B cell (primary cell): ENCODE measurements around the gene ORAI3. TPM values are rescaled to one million over a fixed set of nuclear protein-coding genes. Genes with fewer than 3 reads are reported as not detected.

Experiments
- ATAC-seq: fragments of 200-7000 bp; cut with Tn5 transposase; one replicate; pipeline ENCODE4 v1.10.0; 2021; ENCODE audit warnings: low read depth, mild to moderate bottlenecking, moderate number of reproducible peaks, moderate library complexity
- CTCF ChIA-PET: fragments of 350-600 bp; sonication (Branson Sonifier 250); formaldehyde crosslinking; loops from one replicate; lab custom pipeline; 2021; ENCODE audit warnings: antibody characterized with exemption, inconsistent platforms; lab: Charles Lee
- POLR2A ChIA-PET: fragments of 350-600 bp; sonication (Branson Sonifier 250); formaldehyde crosslinking; loops from one replicate; lab custom pipeline; 2021; ENCODE audit warnings: antibody characterized with exemption; lab: Charles Lee
- DNase-seq: peaks from one replicate; pipeline ENCODE4 v3.0.0; 2013
- H2AFZ ChIP-seq: 2 replicates; pipeline ENCODE4 v1.6.1; 2012; ENCODE audit warnings: mild to moderate bottlenecking, low read depth, low read length; ENCODE audit not compliant: insufficient read depth, poor library complexity, severe bottlenecking
- H3K27ac ChIP-seq, 2 donors: 1 replicate in 1 of 2; 2 replicates in 1 of 2; pipeline ENCODE4 v1.5.1; 2012 to 2013; ENCODE audit warnings: low read length in 2 of 2, mild to moderate bottlenecking in 2 of 2, moderate library complexity in 1 of 2
- H3K27me3 ChIP-seq, 4 experiments: fragments of 200-600 bp in 1 of 4; sonication (generic) in 1 of 4; replicated peaks in 1 of 4; 1 replicate in 2 of 4; 2 replicates in 2 of 4; pipeline versions ENCODE4 v1.6.1 to v1.7.0; 2013 to 2016; ENCODE audit warnings: low read length in 3 of 4, mild to moderate bottlenecking in 2 of 4, mixed read lengths in 1 of 4, moderate library complexity in 1 of 4; ENCODE audit not compliant: insufficient read depth in 4 of 4, control insufficient read depth in 3 of 4; ENCODE audit errors: control extremely low read depth in 1 of 4
- H3K36me3 ChIP-seq, 2 experiments: replicated peaks in 1 of 2; 1 replicate in 1 of 2; 2 replicates in 1 of 2; pipeline versions ENCODE4 v1.6.1 to v1.7.1; 2013; ENCODE audit warnings: low read length in 1 of 2; ENCODE audit not compliant: insufficient read depth in 2 of 2, control insufficient read depth in 1 of 2; ENCODE audit errors: control extremely low read depth in 1 of 2, extremely low read depth in 1 of 2
- H3K4me1 ChIP-seq, 2 donors: fragments of 200-600 bp in 1 of 2; sonication (generic) in 1 of 2; 1 replicate in 1 of 2; 2 replicates in 1 of 2; pipeline versions ENCODE4 v1.5.1 to v1.6.1; 2013 to 2017; ENCODE audit warnings: low read length in 2 of 2; ENCODE audit not compliant: control insufficient read depth in 2 of 2, insufficient read depth in 2 of 2
- H3K4me2 ChIP-seq: replicated peaks from 2 replicates; pipeline ENCODE3; 2012; ENCODE audit warnings: mild to moderate bottlenecking, low read depth, low read length; ENCODE audit not compliant: poor library complexity, severe bottlenecking
- H3K4me3 ChIP-seq, 5 experiments: fragments of 200-600 bp in 1 of 5; sonication (generic) in 1 of 5; 1 replicate in 3 of 5; 2 replicates in 2 of 5; pipeline versions ENCODE4 v1.5.1 to v1.7.0; 2011 to 2016; ENCODE audit warnings: low read length in 4 of 5, mild to moderate bottlenecking in 4 of 5, low read depth in 2 of 5, control low read depth in 1 of 5, moderate library complexity in 1 of 5; ENCODE audit not compliant: insufficient read depth in 1 of 5; ENCODE audit errors: control extremely low read depth in 1 of 5, extremely low read depth in 1 of 5
- H3K79me2 ChIP-seq: fragments of 200-600 bp; sonication (generic); one replicate; pipeline ENCODE4 v1.6.0; 2016; ENCODE audit warnings: low read length; ENCODE audit not compliant: control insufficient read depth, insufficient read depth
- H3K9ac ChIP-seq: fragments of 200-600 bp; sonication (generic); 2 replicates; pipeline ENCODE4 v1.6.1; 2017; ENCODE audit warnings: mild to moderate bottlenecking, low read length, moderate library complexity
- H3K9me3 ChIP-seq, 3 donors: one replicate each; pipeline versions ENCODE4 v1.6.1 to v1.7.1; 2013; ENCODE audit warnings: low read length in 2 of 3; ENCODE audit not compliant: control insufficient read depth in 2 of 3, insufficient read depth in 1 of 3; ENCODE audit errors: control extremely low read depth in 1 of 3
- H4K20me1 ChIP-seq: 2 replicates; pipeline ENCODE4 v1.6.0; 2012; ENCODE audit warnings: mild to moderate bottlenecking, low read length; ENCODE audit not compliant: insufficient read depth, control insufficient read depth, poor library complexity, severe bottlenecking
- H3K27ac Mint-ChIP-seq: one replicate; pipeline ENCODE4 v1.8.0; 2021; ENCODE audit warnings: mixed read lengths
- H3K27me3 Mint-ChIP-seq: one replicate; pipeline ENCODE4 v1.8.0; 2021; ENCODE audit warnings: mixed read lengths
- H3K4me1 Mint-ChIP-seq: one replicate; pipeline ENCODE4 v1.8.0; 2021; ENCODE audit warnings: mixed read lengths
- H3K4me3 Mint-ChIP-seq: one replicate; pipeline ENCODE4 v1.8.0; 2021; ENCODE audit warnings: mixed read lengths
- H3K9me3 Mint-ChIP-seq: one replicate; pipeline ENCODE4 v1.8.0; 2022; ENCODE audit warnings: mixed read lengths; ENCODE audit not compliant: insufficient read depth
- EZH2 ChIP-seq: IDR thresholded peaks from 2 replicates; pipeline ENCODE4 v1.6.1; 2012; ENCODE audit warnings: borderline replicate concordance, low read depth, mild to moderate bottlenecking, moderate library complexity, low read length; ENCODE audit not compliant: insufficient read depth, poor library complexity, severe bottlenecking
- WGBS: methylation state at CpG from one replicate; pipeline ENCODE4 v1.1.5; 2013; ENCODE audit warnings: missing lambda C conversion rate; ENCODE audit not compliant: insufficient coverage; 5-methylcytosine and 5-hydroxymethylcytosine counted together
- intact Hi-C: fragments of 100-400 bp; cut with micrococcal nuclease; formaldehyde crosslinking; loops from one replicate; pipeline ENCODE4 v1.10.0; 2022
- polyA plus RNA-seq: library from polyadenylated mRNA; depleted of rRNA; stranded (reverse); fragments of >200 nt; gene quantifications from 2 replicates; pipeline ENCODE4 v1.2.3, GENCODE V29; 2012
- total RNA-seq, 2 donors: library from RNA; stranded (reverse); fragments of 120-200 nt in 1 of 2; gene quantifications; 1 replicate in 1 of 2; 2 replicates in 1 of 2; pipeline versions ENCODE4 v1.2.3 to v1.2.4, GENCODE V29; 2013 to 2022
- TF ChIP-seq, protein P1 (sequence below): fragments of 200-600 bp; IDR thresholded peaks from one replicate; pipeline ENCODE4 v1.8.0; 2022; ENCODE audit warnings: antibody characterized with exemption, mild to moderate bottlenecking

The ORAI3 gene
- total and polyA plus RNA-seq, 2 donors (not counting 1 experiment from before 2014, with no cell fraction given): 32.2 to 51.8 TPM

DNA sequence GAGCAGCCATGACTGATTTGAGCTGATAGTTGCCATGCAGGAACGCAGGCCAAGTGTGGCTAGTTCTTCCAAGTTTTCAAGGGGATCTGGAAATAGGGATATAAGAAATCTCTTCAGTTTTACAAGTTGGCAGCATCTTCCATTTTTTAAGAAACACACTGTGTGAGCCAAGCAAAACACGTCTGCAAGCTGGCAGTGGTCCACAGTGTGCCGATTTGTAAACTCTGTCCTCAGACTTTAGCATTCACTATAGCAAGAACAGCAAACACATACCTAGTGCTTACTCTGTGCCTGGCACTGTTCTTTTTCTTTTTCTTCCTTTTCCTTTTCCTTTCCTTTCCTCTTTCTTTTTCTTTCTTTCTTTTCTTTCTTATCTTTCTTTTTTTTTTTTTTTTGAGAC, 2.9 kb downstream of the ORAI3 start:
- Mint-ChIP-seq H3K4me1 (peaks cover 32% of the 10 kb centered on the region), H3K27ac (no peak overlapping the region), H3K9me3 (no peaks in the 10 kb centered on the region), H3K27me3 (no peaks in the 10 kb centered on the region), H3K4me3 (no peak overlapping the region)
- CTCF ChIA-PET: interaction anchor here (0.6 to 0.7 kb wide), 2 partner anchors 10 to 222 kb away, joined by 3 read pairs; no protein-coding TSS in a partner anchor
- no peak overlapping the region for H3K4me3 ChIP-seq
- H3K4me1 ChIP-seq: peaks cover 17 to 41% of the 10 kb centered on the region in 2 donors
- peaks cover 38% of the 10 kb centered on the region for H3K79me2 ChIP-seq
- H4K20me1 ChIP-seq: peaks cover 38% of the 10 kb centered on the region
- no peak overlapping the region for H3K27ac ChIP-seq
- H2AFZ ChIP-seq: no peak overlapping the region
- POLR2A ChIA-PET: no interaction called here
- intact Hi-C loops: no loop called here
- WGBS: 100% methylated on average over 2 of the region's 3 CpGs
- peaks cover 0 to 6% of the 10 kb centered on the region in 2 experiments for H3K36me3 ChIP-seq
- ATAC-seq (no peak), DNase-seq (no peak)
- H3K27me3 ChIP-seq: no peaks in the 10 kb centered on the region
- peaks cover 0 to 4% (median 0%) of the 10 kb centered on the region in 3 donors for H3K9me3 ChIP-seq
- H3K4me2 ChIP-seq: no peak overlapping the region
- TF ChIP-seq EZH2: no peak
- TF ChIP-seq, protein P1, sequence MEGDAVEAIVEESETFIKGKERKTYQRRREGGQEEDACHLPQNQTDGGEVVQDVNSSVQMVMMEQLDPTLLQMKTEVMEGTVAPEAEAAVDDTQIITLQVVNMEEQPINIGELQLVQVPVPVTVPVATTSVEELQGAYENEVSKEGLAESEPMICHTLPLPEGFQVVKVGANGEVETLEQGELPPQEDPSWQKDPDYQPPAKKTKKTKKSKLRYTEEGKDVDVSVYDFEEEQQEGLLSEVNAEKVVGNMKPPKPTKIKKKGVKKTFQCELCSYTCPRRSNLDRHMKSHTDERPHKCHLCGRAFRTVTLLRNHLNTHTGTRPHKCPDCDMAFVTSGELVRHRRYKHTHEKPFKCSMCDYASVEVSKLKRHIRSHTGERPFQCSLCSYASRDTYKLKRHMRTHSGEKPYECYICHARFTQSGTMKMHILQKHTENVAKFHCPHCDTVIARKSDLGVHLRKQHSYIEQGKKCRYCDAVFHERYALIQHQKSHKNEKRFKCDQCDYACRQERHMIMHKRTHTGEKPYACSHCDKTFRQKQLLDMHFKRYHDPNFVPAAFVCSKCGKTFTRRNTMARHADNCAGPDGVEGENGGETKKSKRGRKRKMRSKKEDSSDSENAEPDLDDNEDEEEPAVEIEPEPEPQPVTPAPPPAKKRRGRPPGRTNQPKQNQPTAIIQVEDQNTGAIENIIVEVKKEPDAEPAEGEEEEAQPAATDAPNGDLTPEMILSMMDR: no peak
- no peak overlapping the region for H3K9ac ChIP-seq

DNA sequence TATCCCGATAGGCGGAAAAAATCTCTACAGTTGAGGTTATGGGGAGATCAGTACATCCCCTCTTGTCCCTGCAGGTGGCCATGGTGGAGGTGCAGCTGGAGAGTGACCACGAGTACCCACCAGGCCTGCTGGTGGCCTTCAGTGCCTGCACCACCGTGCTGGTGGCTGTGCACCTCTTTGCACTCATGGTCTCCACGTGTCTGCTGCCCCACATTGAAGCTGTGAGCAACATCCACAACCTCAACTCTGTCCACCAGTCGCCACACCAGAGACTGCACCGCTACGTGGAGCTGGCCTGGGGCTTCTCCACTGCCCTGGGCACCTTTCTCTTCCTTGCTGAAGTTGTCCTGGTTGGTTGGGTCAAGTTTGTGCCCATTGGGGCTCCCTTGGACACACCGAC, 4.2 kb downstream of the ORAI3 start:
- H3K4me3 ChIP-seq: no peak overlapping the region
- no peaks in the 10 kb centered on the region for H3K27me3 ChIP-seq
- peaks cover 38% of the 10 kb centered on the region for H4K20me1 ChIP-seq
- ChIA-PET POLR2A (no interaction called here), CTCF (interaction anchor here (1.0 to 4.4 kb wide), 5 partner anchors 11 to 490 kb away, joined by 3 to 42 read pairs (median 4); partner anchors contain the start of genes HSD3B7 and ZNF843)
- no peak overlapping the region for H3K9ac ChIP-seq
- H2AFZ ChIP-seq: no peak overlapping the region
- intact Hi-C loops: no loop called here
- TF ChIP-seq, protein P1: no peak
- no peak for TF ChIP-seq EZH2
- Mint-ChIP-seq H3K27me3 (no peaks in the 10 kb centered on the region), H3K4me1 (peaks cover 37% of the 10 kb centered on the region), H3K27ac (no peak overlapping the region), H3K9me3 (no peaks in the 10 kb centered on the region), H3K4me3 (no peak overlapping the region)
- H3K9me3 ChIP-seq: peaks cover 0 to 4% (median 0%) of the 10 kb centered on the region in 3 donors
- peaks cover 43% of the 10 kb centered on the region for H3K79me2 ChIP-seq
- ATAC-seq: no peak
- DNase-seq: no peak
- H3K4me1 ChIP-seq: peaks cover 19 to 42% of the 10 kb centered on the region in 2 donors
- H3K27ac ChIP-seq: no peak overlapping the region
- H3K36me3 ChIP-seq: peaks cover 0 to 4% of the 10 kb centered on the region in 2 experiments
- WGBS: 93% methylated on average over 8 of the region's 9 CpGs
- no peak overlapping the region for H3K4me2 ChIP-seq
